ENCODE data around the gene GORASP1. TPM values are rescaled to one million over a fixed set of nuclear protein-coding genes. Genes with fewer than 3 reads are reported as not detected.
"Not testable (repeated sequence)": the region's sequence is repeated elsewhere in the genome, so short reads cannot be mapped to it uniquely, and the experiment has no call there.

GORASP1 gene
- total RNA-seq, 1 experiment from 2014 or later, result 33.3 TPM

DNA sequence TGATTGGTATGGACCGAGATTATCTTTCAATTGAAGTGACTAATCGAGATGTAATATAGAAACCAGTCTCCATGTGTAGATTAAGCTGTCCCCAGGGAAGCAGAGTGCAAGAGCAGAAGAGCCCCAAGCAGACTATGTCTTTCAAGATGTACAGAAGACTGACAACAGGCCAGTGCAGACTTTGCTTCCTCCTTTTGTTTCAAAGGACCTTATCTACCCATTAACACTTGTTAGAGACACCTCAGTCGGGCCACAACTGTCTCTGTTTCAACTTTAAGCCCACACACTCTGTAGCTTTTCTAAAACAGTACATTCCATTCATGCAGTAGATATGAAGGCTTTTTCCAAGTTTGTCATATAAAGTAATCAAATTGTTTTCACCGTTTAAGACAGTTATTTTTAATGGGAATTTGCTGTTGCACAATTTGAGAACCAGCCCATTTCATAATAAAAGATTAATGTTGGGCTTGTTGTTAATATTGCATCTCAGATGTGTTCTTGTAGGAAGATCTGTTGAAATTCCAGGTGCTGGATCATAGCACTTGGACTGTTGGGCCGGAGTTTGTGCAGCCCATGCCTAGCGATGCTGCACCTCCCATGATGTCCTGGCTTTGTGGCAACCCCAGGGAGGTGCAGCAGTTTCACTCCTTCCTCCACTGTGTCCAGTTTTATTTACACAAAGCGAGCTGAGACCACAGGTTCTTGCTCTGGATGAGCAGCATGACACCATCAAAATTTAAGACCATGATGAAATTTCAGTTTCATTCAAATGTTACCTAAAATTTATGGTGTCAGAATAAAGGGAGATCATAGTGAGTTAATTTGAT lies 12.4 kb downstream of the GORASP1 start:
- no peak for DNase-seq (ENCODE audit: low read depth)
- in situ Hi-C loops (cut with HindIII; ENCODE audit: low pct_unique_long_range_greater_than_20kb, low sequenced_read_pairs), result no loop called here

GRCh38 chr3:39090922-39091321 lies 16.5 kb downstream of the GORASP1 start:
- in situ Hi-C loops (cut with HindIII; ENCODE audit: low pct_unique_long_range_greater_than_20kb, low sequenced_read_pairs), result no loop called here

GRCh38 chr3:39088889-39089288 lies 18.5 kb downstream of the GORASP1 start:
- in situ Hi-C loops (cut with HindIII; ENCODE audit: low pct_unique_long_range_greater_than_20kb, low sequenced_read_pairs), result no loop called here
- no peak for DNase-seq (ENCODE audit: low read depth)

More at GRCh38 chr3:39090922-39091321, 16.5 kb downstream of the GORASP1 start:
- no peak for DNase-seq (ENCODE audit: low read depth)

DNA sequence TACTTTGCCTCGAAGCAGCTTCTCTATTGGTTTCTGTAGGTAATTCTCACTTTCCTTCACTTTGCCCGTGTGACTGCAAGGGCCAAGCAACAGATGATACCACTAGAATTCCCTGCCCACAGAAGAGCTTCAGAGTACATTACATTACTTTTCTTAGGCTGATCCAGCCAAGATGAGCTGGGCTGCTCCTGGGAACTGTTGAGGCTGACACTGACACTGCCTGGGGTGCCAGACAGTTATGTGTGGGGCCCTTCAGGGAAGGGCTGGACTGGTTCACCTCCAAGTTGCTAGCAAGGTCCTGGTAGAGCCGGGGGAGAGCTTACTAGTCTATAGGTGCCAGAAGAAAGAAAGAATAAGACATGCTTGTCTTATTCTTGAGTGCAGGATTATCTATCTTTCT lies 19.0 kb downstream of the GORASP1 start:
- no peak for DNase-seq (ENCODE audit: low read depth)
- in situ Hi-C loops (cut with HindIII; ENCODE audit: low pct_unique_long_range_greater_than_20kb, low sequenced_read_pairs), result no loop called here

DNA sequence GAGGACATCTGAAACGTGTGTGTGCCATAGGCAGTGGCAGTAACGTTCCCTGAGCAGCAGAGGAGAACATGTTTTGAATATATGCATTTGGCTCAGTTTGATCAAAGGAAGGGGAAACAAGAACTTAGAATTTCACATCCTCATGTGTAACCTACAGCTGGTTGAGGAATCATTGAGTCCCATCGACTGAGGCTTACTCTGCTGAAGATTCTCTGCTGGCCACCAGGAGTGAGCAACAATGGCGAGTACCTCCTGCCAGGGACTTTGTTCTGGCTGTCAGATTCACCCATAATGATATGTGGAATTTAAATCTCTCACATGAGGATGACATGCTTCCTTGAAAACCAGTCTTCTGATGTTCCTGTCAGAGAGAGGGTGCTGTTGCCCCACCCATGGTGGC lies 21.3 kb downstream of the GORASP1 start:
- in situ Hi-C loops (cut with HindIII; ENCODE audit: low pct_unique_long_range_greater_than_20kb, low sequenced_read_pairs), result no loop called here

GRCh38 chr3:39082666-39083313 lies 24.6 kb downstream of the GORASP1 start:
- DNase-seq (ENCODE audit: low read depth), result no peak
- in situ Hi-C loops (cut with HindIII; ENCODE audit: low pct_unique_long_range_greater_than_20kb, low sequenced_read_pairs), result no loop called here

More for the DNA sequence above, 21.3 kb downstream of the GORASP1 start:
- no peak for DNase-seq (ENCODE audit: low read depth)

GRCh38 chr3:39080026-39080425 lies 27.4 kb downstream of the GORASP1 start:
- DNase-seq (ENCODE audit: low read depth), result no peak
- in situ Hi-C loops (cut with HindIII; ENCODE audit: low pct_unique_long_range_greater_than_20kb, low sequenced_read_pairs), result no loop called here

DNA sequence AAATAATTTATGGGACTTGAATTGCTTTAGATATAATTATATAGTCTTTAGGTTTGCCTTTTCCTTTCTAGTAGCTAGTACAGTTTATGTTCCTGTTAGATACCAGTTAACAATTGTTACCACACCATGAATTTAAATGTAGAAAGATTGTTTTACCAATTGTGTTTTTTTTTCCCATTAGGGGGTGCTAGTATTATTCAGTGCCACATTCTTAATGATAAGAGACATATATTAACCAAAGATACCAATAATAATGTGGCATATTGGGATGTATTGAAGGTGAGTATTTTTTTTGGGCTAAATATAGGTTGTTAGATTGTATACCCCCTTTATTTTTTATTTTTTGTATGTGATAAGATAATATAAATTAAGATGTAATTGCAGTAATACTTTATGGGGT lies 27.9 kb downstream of the GORASP1 start:
- DNase-seq (ENCODE audit: low read depth), result no peak
- in situ Hi-C loops (cut with HindIII; ENCODE audit: low pct_unique_long_range_greater_than_20kb, low sequenced_read_pairs), result no loop called here

- DNase-seq (ENCODE audit: low read depth), result no peak
- in situ Hi-C loops (cut with HindIII; ENCODE audit: low pct_unique_long_range_greater_than_20kb, low sequenced_read_pairs), result no loop called here
These were observed 31.5 kb downstream of the GORASP1 start for GRCh38 chr3:39075910-39076309.

DNA sequence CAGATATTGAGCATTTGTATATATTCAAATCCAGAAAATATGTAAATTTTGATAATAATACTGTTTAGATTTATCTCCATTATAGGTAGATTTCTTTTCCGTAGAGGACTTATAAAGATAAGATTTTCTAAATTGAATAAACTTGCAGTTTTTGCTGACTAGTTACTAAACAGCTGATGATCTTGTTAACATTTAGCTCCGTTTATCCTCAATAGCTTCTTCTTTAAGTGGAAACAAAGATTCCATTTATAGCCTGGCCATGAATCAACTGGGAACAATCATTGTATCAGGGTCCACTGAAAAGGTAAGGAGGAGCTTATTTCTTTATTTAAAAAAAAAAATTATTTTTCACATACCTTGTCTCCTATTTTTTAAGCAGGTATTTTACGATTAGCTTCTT lies 38.9 kb downstream of the GORASP1 start:
- in situ Hi-C loops (cut with HindIII; ENCODE audit: low pct_unique_long_range_greater_than_20kb, low sequenced_read_pairs), result no loop called here
- no peak for DNase-seq (ENCODE audit: low read depth)

- in situ Hi-C loops (cut with HindIII; ENCODE audit: low pct_unique_long_range_greater_than_20kb, low sequenced_read_pairs), result no loop called here
- no peak for DNase-seq (ENCODE audit: low read depth)
These were observed 40.1 kb downstream of the GORASP1 start for GRCh38 chr3:39067286-39067685.

- in situ Hi-C loops (cut with HindIII; ENCODE audit: low pct_unique_long_range_greater_than_20kb, low sequenced_read_pairs), result no loop called here
- DNase-seq (ENCODE audit: low read depth), result peak; percentile 35
These were observed 42.2 kb downstream of the GORASP1 start for GRCh38 chr3:39065197-39065596.

GRCh38 chr3:39064646-39065045 lies 42.8 kb downstream of the GORASP1 start:
- in situ Hi-C loops (cut with HindIII; ENCODE audit: low pct_unique_long_range_greater_than_20kb, low sequenced_read_pairs), result no loop called here

GRCh38 chr3:39063143-39063542 lies 44.3 kb downstream of the GORASP1 start:
- in situ Hi-C loops (cut with HindIII; ENCODE audit: low pct_unique_long_range_greater_than_20kb, low sequenced_read_pairs), result no loop called here
- DNase-seq (ENCODE audit: low read depth), result no peak

More at GRCh38 chr3:39064646-39065045, 42.8 kb downstream of the GORASP1 start:
- peak; percentile 33 for DNase-seq (ENCODE audit: low read depth)

DNA sequence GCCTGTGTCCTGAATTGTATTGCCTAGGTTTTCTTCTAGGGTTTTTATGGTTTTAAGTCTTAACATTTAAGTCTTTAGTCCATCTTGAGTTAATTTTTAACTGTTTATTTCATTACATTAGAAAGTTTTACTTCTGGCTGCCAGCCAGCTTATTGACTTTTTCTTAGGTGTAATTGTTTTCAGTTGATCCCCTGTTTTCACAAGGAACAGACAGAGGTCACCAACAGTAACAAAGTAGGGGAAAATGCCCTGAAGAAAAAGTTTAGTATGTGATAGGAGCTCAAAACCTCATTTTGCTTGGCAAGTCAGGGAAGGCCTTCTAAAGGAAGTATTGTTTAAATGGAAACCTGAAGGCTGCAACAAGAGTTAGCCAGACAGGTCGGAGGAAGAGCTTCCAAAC lies 45.2 kb downstream of the GORASP1 start:
- in situ Hi-C loops (cut with HindIII; ENCODE audit: low pct_unique_long_range_greater_than_20kb, low sequenced_read_pairs), result no loop called here
- DNase-seq (ENCODE audit: low read depth), result peak; percentile 48

- in situ Hi-C loops (cut with HindIII; ENCODE audit: low pct_unique_long_range_greater_than_20kb, low sequenced_read_pairs); DNase-seq (ENCODE audit: low read depth): not testable (repeated sequence)
These were observed 46.2 kb downstream of the GORASP1 start for GRCh38 chr3:39061228-39061627.

GRCh38 chr3:39056151-39056550 lies 51.3 kb downstream of the GORASP1 start:
- in situ Hi-C loops (cut with HindIII; ENCODE audit: low pct_unique_long_range_greater_than_20kb, low sequenced_read_pairs), result no loop called here
- no peak for DNase-seq (ENCODE audit: low read depth)

DNA sequence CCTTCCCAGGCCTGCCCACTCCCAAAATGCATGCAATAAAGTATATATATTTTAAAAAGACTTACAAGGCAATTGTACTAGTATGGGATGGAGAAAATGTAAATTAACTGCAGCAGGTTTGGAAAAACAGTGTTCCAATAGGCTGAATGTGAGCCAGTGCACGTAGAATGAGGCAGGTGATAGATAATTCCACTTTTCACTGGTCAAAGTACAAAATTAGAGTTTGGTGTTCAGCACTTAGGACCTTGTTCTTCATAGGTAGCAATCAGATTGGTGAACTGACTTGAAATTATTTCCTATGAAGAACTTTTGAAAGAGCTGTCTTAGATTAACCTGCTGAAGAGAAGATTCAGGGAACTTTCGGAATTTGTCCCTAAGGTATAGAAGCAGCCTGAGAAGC lies 53.7 kb downstream of the GORASP1 start:
- no peak for DNase-seq (ENCODE audit: low read depth)
- in situ Hi-C loops (cut with HindIII; ENCODE audit: low pct_unique_long_range_greater_than_20kb, low sequenced_read_pairs), result no loop called here

GRCh38 chr3:39052583-39052982 lies 54.8 kb downstream of the GORASP1 start:
- no peak for DNase-seq (ENCODE audit: low read depth)
- in situ Hi-C loops (cut with HindIII; ENCODE audit: low pct_unique_long_range_greater_than_20kb, low sequenced_read_pairs), result no loop called here

Measured in Caki2 (cell line).